ENCODE measurements around the gene RASA3.

- no peak for TF ChIP-seq ZNF3 (CRISPR knock-in tag; IDR thresholded peaks at IDR 0.05)
- TF ChIP-seq ADNP (tag; IDR thresholded peaks at IDR 0.05), result no peak
- no peak for TF ChIP-seq ZNF384 (IDR thresholded peaks at IDR 0.05; ENCODE audit: low read depth, low read length)
- no peak for TF ChIP-seq RFX7 (CRISPR knock-in tag; IDR thresholded peaks at IDR 0.05)
- no peak for TF ChIP-seq NCOA6 (IDR thresholded peaks at IDR 0.05)
- TF ChIP-seq FOS (IDR thresholded peaks at IDR 0.05; ENCODE audit: extremely low read depth, insufficient read length), result no peak
- TF ChIP-seq LEF1 (IDR thresholded peaks at IDR 0.05), result no peak
- TF ChIP-seq MTF1 (CRISPR knock-in tag; IDR thresholded peaks at IDR 0.05; ENCODE audit: borderline replicate concordance), result no peak
- no peak for TF ChIP-seq ZBTB1 (CRISPR knock-in tag; IDR thresholded peaks at IDR 0.05; ENCODE audit: borderline replicate concordance, low read depth)
- TF ChIP-seq SREBF2 (CRISPR knock-in tag; IDR thresholded peaks at IDR 0.05), result no peak
- no peak for TF ChIP-seq DPF2 (IDR thresholded peaks at IDR 0.05)
- TF ChIP-seq MTA1 (IDR thresholded peaks at IDR 0.05; ENCODE audit: borderline replicate concordance), result no peak
These were observed 70.7 kb downstream of the RASA3 start for GRCh38 chr13:114061744-114062143.

Data from K562 (cell line).